ENCODE results near the gene ADD1. TPM values are rescaled to one million over a fixed set of nuclear protein-coding genes. Genes with fewer than 3 reads are reported as not detected.
"Not testable (repeated sequence)": the region's sequence is repeated elsewhere in the genome, so short reads cannot be mapped to it uniquely, and the experiment has no call there.

The ADD1 gene
- polyA plus RNA-seq, 1 donor, result 183 TPM

DNA sequence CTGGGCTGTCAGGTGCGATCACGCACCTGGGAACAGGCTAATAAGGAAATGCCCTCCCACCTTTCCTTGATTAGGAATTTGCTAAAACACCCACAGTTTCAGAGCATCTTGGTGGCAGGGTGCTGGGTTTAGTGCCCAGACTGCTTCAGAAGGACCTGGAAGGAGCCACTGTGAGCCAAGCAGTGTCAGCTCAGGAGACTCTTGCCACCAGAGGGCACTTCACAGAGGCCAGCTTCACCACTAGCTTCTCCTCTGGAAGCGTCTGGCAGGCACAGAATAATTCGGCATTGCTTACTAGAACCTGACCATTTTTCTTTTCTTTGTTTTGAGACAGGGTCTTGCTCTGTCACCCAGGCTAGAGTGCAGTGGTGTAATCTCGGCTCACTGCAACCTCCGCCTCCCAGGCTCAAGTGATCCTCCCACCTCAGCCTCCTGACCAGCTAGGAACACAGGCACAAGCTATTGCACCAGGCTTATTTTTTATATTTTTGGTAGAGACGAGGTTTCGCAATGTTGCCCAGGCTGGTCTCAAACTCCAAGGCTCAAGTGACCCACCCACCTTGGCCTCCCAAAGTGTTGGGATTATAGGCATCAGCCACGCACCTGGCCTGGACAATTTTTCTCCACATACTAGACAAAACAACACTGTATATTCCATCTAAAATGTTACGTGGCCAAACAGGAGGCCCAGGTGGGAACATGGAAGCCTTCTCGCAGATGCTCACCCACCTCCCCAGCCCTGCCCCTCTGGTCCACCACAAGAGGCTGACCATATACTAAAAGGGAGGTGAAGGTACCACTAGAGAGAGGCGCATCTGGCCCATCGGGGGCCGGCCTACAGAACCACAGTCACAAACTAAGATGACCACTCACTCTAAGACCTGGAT lies 105.5 kb downstream of the ADD1 start:
- DNase-seq, result no peak
- Histone ChIP-seq H3K27ac (ENCODE audit: low read length) (no peak overlapping the region), H3K4me1 (ENCODE audit: control insufficient read depth, insufficient read depth, low read length) (no peaks in the 10 kb centered on the region), H3K36me3 (ENCODE audit: control insufficient read depth, insufficient read depth, low read length) (peaks cover 80% of the 10 kb centered on the region), H3K27me3 (ENCODE audit: control insufficient read depth, insufficient read depth, low read length) (no peaks in the 10 kb centered on the region), H3K9me3 (ENCODE audit: control insufficient read depth, low read depth, low read length) (no peaks in the 10 kb centered on the region), H3K4me3 (ENCODE audit: low read length) (no peak overlapping the region)
- no CpG with 5 or more reads among the region's 14 CpGs for WGBS (ENCODE audit: insufficient coverage, low lambda C conversion rate)

DNA sequence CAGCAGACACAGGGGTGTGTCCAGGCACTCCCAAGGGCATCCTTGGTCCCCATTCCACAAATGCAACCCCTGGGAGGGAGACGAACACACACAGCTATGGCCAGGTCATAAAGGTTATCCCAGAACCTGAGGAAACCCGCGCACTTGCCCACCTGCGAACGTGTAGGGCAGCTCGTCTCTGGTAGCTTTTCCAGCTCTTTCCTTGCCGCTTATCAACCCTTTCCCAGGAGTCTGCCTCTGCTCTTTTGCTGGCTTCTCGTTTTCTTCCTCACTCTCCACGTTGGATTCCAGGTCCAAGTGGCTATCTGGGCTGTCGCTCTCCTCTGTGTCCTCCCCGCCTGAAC lies 106.1 kb downstream of the ADD1 start:
- no peaks in the 10 kb centered on the region for H3K4me1 ChIP-seq (ENCODE audit: control insufficient read depth, insufficient read depth, low read length)
- WGBS (ENCODE audit: insufficient coverage, low lambda C conversion rate), result 100% methylated on average over 2 of the region's 11 CpGs
- H3K4me3 ChIP-seq (ENCODE audit: low read length), result no peak overlapping the region
- H3K27ac ChIP-seq (ENCODE audit: low read length), result no peak overlapping the region
- no peaks in the 10 kb centered on the region for H3K9me3 ChIP-seq (ENCODE audit: control insufficient read depth, low read depth, low read length)
- DNase-seq, result no peak
- peaks cover 84% of the 10 kb centered on the region for H3K36me3 ChIP-seq (ENCODE audit: control insufficient read depth, insufficient read depth, low read length)
- H3K27me3 ChIP-seq (ENCODE audit: control insufficient read depth, insufficient read depth, low read length), result no peaks in the 10 kb centered on the region

- WGBS (ENCODE audit: insufficient coverage, low lambda C conversion rate), result 100% methylated on average over 2 of the region's 16 CpGs
- Histone ChIP-seq H3K27me3 (ENCODE audit: control insufficient read depth, insufficient read depth, low read length) (no peaks in the 10 kb centered on the region), H3K9me3 (ENCODE audit: control insufficient read depth, low read depth, low read length) (peaks cover 3% of the 10 kb centered on the region), H3K27ac (ENCODE audit: low read length) (no peak overlapping the region), H3K4me1 (ENCODE audit: control insufficient read depth, insufficient read depth, low read length) (no peaks in the 10 kb centered on the region), H3K36me3 (ENCODE audit: control insufficient read depth, insufficient read depth, low read length) (peaks cover 83% of the 10 kb centered on the region), H3K4me3 (ENCODE audit: low read length) (no peak overlapping the region)
- no peak for DNase-seq
These were observed 106.8 kb downstream of the ADD1 start for GRCh38 chr4:2950221-2950989.

DNA sequence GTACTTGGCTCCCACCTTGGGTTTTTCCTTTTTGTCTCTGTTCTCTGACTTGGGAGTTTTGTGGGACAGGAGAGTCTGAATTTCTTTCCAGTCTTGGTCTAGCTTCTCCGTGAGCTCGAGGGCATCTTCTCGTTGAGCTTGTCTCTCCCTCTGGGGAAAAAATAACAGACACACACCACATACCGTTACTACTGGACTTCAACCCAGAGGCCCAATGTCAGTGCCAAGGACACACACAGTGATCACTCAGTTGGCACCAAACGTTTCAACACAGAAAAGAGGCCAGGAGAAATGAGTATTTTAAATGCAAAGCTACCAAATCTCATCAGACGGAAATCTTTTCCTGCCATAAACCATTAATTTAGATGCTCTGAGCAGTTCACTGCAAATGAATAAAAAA lies 109.9 kb downstream of the ADD1 start:
- Histone ChIP-seq H3K36me3 (ENCODE audit: control insufficient read depth, insufficient read depth, low read length) (peaks cover 83% of the 10 kb centered on the region), H3K4me1 (ENCODE audit: control insufficient read depth, insufficient read depth, low read length) (no peaks in the 10 kb centered on the region), H3K9me3 (ENCODE audit: control insufficient read depth, low read depth, low read length) (peaks cover 3% of the 10 kb centered on the region), H3K27ac (ENCODE audit: low read length) (no peak overlapping the region), H3K4me3 (ENCODE audit: low read length) (no peak overlapping the region), H3K27me3 (ENCODE audit: control insufficient read depth, insufficient read depth, low read length) (no peaks in the 10 kb centered on the region)
- DNase-seq, result no peak
- 100% methylated on average over 1 of the region's 6 CpGs for WGBS (ENCODE audit: insufficient coverage, low lambda C conversion rate)

DNA sequence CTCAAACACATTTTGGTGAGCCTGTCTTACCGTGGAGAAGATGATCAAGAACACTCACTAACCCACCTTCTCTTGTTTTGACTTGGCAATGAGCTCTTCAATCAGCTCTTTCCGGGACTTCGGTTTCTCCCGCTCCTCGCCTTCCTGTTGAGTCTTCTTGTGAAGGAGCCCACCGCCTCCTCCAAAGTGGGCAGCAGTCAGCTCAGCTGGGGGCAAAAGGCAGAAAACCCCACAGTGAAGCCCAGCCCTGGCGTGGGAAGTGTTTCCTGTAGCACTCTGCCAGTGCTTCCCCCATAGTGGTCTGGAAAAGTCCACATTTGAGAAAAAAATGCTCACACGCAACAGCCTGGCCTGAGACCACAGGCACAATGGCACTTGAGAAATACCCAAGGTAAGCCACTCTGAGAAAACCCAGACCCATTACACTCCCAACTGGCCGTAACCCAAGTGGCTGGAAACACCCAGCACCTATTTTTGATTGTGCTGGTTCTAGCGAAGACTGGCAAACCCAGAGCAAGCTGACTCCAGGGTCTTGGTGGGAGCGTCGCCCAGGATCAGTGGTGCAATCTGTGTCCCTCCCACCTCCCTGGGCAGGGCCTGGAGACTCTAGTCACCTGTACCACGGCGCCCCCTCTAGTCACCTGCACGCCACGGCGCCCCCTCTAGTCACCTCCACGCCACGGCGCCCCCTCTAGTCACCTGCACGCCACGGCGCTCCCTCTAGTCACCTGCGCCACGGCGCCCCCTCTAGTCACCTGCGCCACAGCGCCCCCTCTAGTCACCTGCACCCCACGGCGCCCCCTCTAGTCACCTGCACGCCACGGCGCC lies 110.9 kb downstream of the ADD1 start:
- peaks cover 77% of the 10 kb centered on the region for H3K36me3 ChIP-seq (ENCODE audit: control insufficient read depth, insufficient read depth, low read length)
- DNase-seq, result no peak
- no peak overlapping the region for H3K27ac ChIP-seq (ENCODE audit: low read length)

DNA sequence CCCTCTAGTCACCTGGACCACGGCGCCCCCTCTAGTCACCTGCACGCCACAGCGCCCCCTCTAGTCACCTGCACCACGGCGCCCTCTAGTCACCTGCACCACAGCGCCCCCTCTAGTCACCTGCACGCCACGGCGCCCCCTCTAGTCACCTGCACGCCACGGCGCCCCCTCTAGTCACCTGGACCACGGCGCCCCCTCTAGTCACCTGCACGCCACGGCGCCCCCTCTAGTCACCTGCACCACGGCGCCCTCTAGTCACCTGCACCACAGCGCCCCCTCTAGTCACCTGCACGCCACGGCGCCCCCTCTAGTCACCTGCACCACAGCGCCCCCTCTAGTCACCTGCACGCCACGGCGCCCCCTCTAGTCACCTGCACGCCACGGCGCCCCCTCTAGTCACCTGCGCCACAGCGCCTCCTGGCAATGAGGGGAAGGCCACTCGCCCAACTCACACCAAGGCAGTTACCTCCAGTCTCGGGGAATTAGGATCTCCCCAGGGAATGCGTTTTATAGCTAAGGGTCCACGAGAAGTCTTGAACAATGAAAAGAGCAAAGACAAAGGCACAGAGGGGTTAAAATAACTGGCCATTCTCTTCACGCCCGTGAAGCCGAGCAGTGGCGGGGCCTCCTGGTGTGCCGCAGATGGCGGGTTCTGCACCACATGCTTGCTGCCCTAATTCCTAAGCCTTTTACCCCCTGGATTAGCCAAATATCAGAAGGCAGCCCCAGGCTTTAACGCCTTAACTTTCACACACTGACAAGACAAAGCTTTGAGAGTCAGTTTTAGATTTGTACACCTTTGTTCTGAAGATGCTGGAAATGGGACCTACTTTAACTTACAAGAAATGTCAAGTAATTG lies 111.8 kb downstream of the ADD1 start:
- H3K27me3 ChIP-seq (ENCODE audit: control insufficient read depth, insufficient read depth, low read length); H3K4me1 ChIP-seq (ENCODE audit: control insufficient read depth, insufficient read depth, low read length); DNase-seq; H3K27ac ChIP-seq (ENCODE audit: low read length); H3K4me3 ChIP-seq (ENCODE audit: low read length); H3K9me3 ChIP-seq (ENCODE audit: control insufficient read depth, low read depth, low read length): not testable (repeated sequence)
- 100% methylated on average over 1 of the region's 44 CpGs for WGBS (ENCODE audit: insufficient coverage, low lambda C conversion rate)
- H3K36me3 ChIP-seq (ENCODE audit: control insufficient read depth, insufficient read depth, low read length), result peaks cover 70% of the 10 kb centered on the region

More for the DNA sequence above, 110.9 kb downstream of the ADD1 start:
- Histone ChIP-seq H3K4me1 (ENCODE audit: control insufficient read depth, insufficient read depth, low read length) (no peaks in the 10 kb centered on the region), H3K9me3 (ENCODE audit: control insufficient read depth, low read depth, low read length) (peaks cover 3% of the 10 kb centered on the region), H3K27me3 (ENCODE audit: control insufficient read depth, insufficient read depth, low read length) (no peaks in the 10 kb centered on the region), H3K4me3 (ENCODE audit: low read length) (no peak overlapping the region)
- no CpG with 5 or more reads among the region's 33 CpGs for WGBS (ENCODE audit: insufficient coverage, low lambda C conversion rate)

GRCh38 chr4:2958446-2958845 lies 114.8 kb downstream of the ADD1 start:
- H3K27me3 ChIP-seq (ENCODE audit: control insufficient read depth, insufficient read depth, low read length), result no peaks in the 10 kb centered on the region
- WGBS (ENCODE audit: insufficient coverage, low lambda C conversion rate), result no CpG with 5 or more reads among the region's 9 CpGs
- peaks cover 7% of the 10 kb centered on the region for H3K4me1 ChIP-seq (ENCODE audit: control insufficient read depth, insufficient read depth, low read length)
- peaks cover 3% of the 10 kb centered on the region for H3K9me3 ChIP-seq (ENCODE audit: control insufficient read depth, low read depth, low read length)
- no peak overlapping the region for H3K27ac ChIP-seq (ENCODE audit: low read length)
- H3K4me3 ChIP-seq (ENCODE audit: low read length), result no peak overlapping the region
- peaks cover 48% of the 10 kb centered on the region for H3K36me3 ChIP-seq (ENCODE audit: control insufficient read depth, insufficient read depth, low read length)
- DNase-seq, result no peak

GRCh38 chr4:2960450-2960849 lies 116.8 kb downstream of the ADD1 start:
- H3K4me1 ChIP-seq (ENCODE audit: control insufficient read depth, insufficient read depth, low read length); H3K9me3 ChIP-seq (ENCODE audit: control insufficient read depth, low read depth, low read length); H3K27ac ChIP-seq (ENCODE audit: low read length); DNase-seq; H3K4me3 ChIP-seq (ENCODE audit: low read length); H3K27me3 ChIP-seq (ENCODE audit: control insufficient read depth, insufficient read depth, low read length): not testable (repeated sequence)
- H3K36me3 ChIP-seq (ENCODE audit: control insufficient read depth, insufficient read depth, low read length), result peaks cover 33% of the 10 kb centered on the region
- 100% methylated on average over 1 of the region's 4 CpGs for WGBS (ENCODE audit: insufficient coverage, low lambda C conversion rate)

GRCh38 chr4:2961421-2961810 lies 117.8 kb downstream of the ADD1 start:
- H3K9me3 ChIP-seq (ENCODE audit: control insufficient read depth, low read depth, low read length), result no peaks in the 10 kb centered on the region
- H3K27me3 ChIP-seq (ENCODE audit: control insufficient read depth, insufficient read depth, low read length), result no peaks in the 10 kb centered on the region
- peaks cover 23% of the 10 kb centered on the region for H3K36me3 ChIP-seq (ENCODE audit: control insufficient read depth, insufficient read depth, low read length)
- no peak overlapping the region for H3K4me3 ChIP-seq (ENCODE audit: low read length)
- no peak overlapping the region for H3K27ac ChIP-seq (ENCODE audit: low read length)
- 20% methylated on average over 1 of the region's 8 CpGs for WGBS (ENCODE audit: insufficient coverage, low lambda C conversion rate)
- H3K4me1 ChIP-seq (ENCODE audit: control insufficient read depth, insufficient read depth, low read length), result peaks cover 7% of the 10 kb centered on the region
- no peak for DNase-seq

All from large intestine (tissue), 3 donors.